ENCODE measurements around the gene IL11RA.
A peak's percentile ranks its signal among the peaks of the same experiment; 100 is the strongest.

The IL11RA gene

GRCh38 chr9:34654323-34655051 lies 2.5 kb downstream of the IL11RA start:
- no peak for DNase-seq

GRCh38 chr9:34655394-34655793 lies 3.4 kb downstream of the IL11RA start:
- DNase-seq = no peak

- DNase-seq = no peak
Measured at GRCh38 chr9:34656992-34657391, 5.0 kb downstream of the IL11RA start.

- no peak for DNase-seq
Measured at GRCh38 chr9:34658461-34658860, 6.5 kb downstream of the IL11RA start.

GRCh38 chr9:34659592-34660253 lies 7.7 kb downstream of the IL11RA start:
- DNase-seq = no peak

GRCh38 chr9:34662526-34663302 lies 10.7 kb downstream of the IL11RA start, which contains the start of gene CCL27:
CCL27 (minus strand) TSS chr9:34662657; CDS start chr9:34662633, 24 bp downstream.
- no peak for DNase-seq

GRCh38 chr9:34663303-34663605 lies 11.3 kb downstream of the IL11RA start:
- DNase-seq = peak; percentile 16

- DNase-seq = peak; percentile 69
Measured at GRCh38 chr9:34664281-34665066, 12.5 kb downstream of the IL11RA start.

GRCh38 chr9:34665067-34665380 lies 13.0 kb downstream of the IL11RA start:
- DNase-seq = no peak

- peak; percentile 88 for DNase-seq
Measured at GRCh38 chr9:34665381-34666250, 13.6 kb downstream of the IL11RA start.

GRCh38 chr9:34669809-34670562 lies 18.0 kb downstream of the IL11RA start:
- no peak for DNase-seq

- no peak for DNase-seq
Measured at GRCh38 chr9:34671307-34671706, 19.3 kb downstream of the IL11RA start.

- no peak for DNase-seq
Measured at GRCh38 chr9:34674440-34674839, 22.5 kb downstream of the IL11RA start.

GRCh38 chr9:34675048-34675714 lies 23.2 kb downstream of the IL11RA start:
- DNase-seq = peak; percentile 32

- DNase-seq = no peak
Measured at GRCh38 chr9:34675869-34676268, 23.9 kb downstream of the IL11RA start.

- DNase-seq = no peak
Measured at GRCh38 chr9:34684145-34684544, 32.2 kb downstream of the IL11RA start.

GRCh38 chr9:34684816-34685215 lies 32.8 kb downstream of the IL11RA start:
- DNase-seq = no peak

- no peak for DNase-seq
Measured at GRCh38 chr9:34685591-34685990, 33.6 kb downstream of the IL11RA start.

- no peak for DNase-seq
Measured at GRCh38 chr9:34686231-34686630, 34.2 kb downstream of the IL11RA start.

- DNase-seq = no peak
Measured at GRCh38 chr9:34686732-34687131, 34.7 kb downstream of the IL11RA start.
